OCI-LY3 (cell line): ENCODE results near the gene MARCKSL1.

Experiments
- H2AFZ ChIP-seq: fragments of 200-600, 300-600 bp; shearing (Covaris generic); 2 replicates; pipeline ENCODE4 v1.6.0; 2014; ENCODE audit warnings: antibody characterized with exemption, low read depth, low read length
- H3K27ac ChIP-seq: fragments of 200-600, 300-600 bp; sonication (generic); 2 replicates; pipeline ENCODE4 v1.5.1; 2014; ENCODE audit warnings: mild to moderate bottlenecking, low read length, moderate library complexity, mixed read lengths
- H3K27me3 ChIP-seq: fragments of 200-600, 300-600 bp; sonication (generic); 2 replicates; pipeline ENCODE4 v1.6.1; 2014; ENCODE audit warnings: low read depth, low read length, mixed read lengths
- H3K36me3 ChIP-seq: fragments of 200-600, 300-600 bp; sonication (generic); replicated peaks from 2 replicates; pipeline ENCODE3; 2014; ENCODE audit warnings: low read depth, low read length, mixed read lengths
- H3K4me1 ChIP-seq: fragments of 300-600, 200-600 bp; sonication (generic); 2 replicates; pipeline ENCODE4 v1.6.1; 2014; ENCODE audit warnings: low read length, mixed read lengths
- H3K4me2 ChIP-seq: fragments of 200-600, 300-600 bp; sonication (generic); 2 replicates; pipeline ENCODE4 v1.6.1; 2014; ENCODE audit warnings: low read length, mixed read lengths
- H3K4me3 ChIP-seq: fragments of 300-600, 200-600 bp; sonication (generic); 2 replicates; pipeline ENCODE4 v1.5.1; 2014; ENCODE audit warnings: antibody characterized with exemption, mild to moderate bottlenecking, low read length, moderate library complexity
- H3K79me2 ChIP-seq: fragments of 300-600, 200-600 bp; shearing (Covaris generic); 2 replicates; pipeline ENCODE4 v1.6.1; 2014; ENCODE audit warnings: mild to moderate bottlenecking, low read length, mixed read lengths
- H3K9ac ChIP-seq: fragments of 300-600, 200-600 bp; shearing (Covaris generic); 2 replicates; pipeline ENCODE4 v1.6.0; 2014; ENCODE audit warnings: mild to moderate bottlenecking, low read length, moderate library complexity
- H3K9me3 ChIP-seq: fragments of 200-600, 300-600 bp; shearing (Covaris generic); 2 replicates; pipeline ENCODE4 v1.6.1; 2014; ENCODE audit warnings: low read length, mixed read lengths; ENCODE audit not compliant: insufficient read depth
- H4K20me1 ChIP-seq: fragments of 200-600, 300-600 bp; sonication (generic); 2 replicates; pipeline ENCODE4 v1.6.1; 2016; ENCODE audit warnings: low read length, mixed read lengths; ENCODE audit not compliant: insufficient read depth
- EZH2phosphoT487 ChIP-seq: fragments of 200-600 bp; shearing (Covaris generic); IDR thresholded peaks from 2 replicates; pipeline ENCODE4 v1.6.1; 2018; ENCODE audit warnings: antibody characterized with exemption, mixed run types, low read depth
- TF ChIP-seq, protein P1 (sequence below): fragments of 200-600, 300-600 bp; sonication (generic); IDR thresholded peaks from 2 replicates; pipeline ENCODE4 v1.5.1; 2014; ENCODE audit warnings: antibody characterized with exemption, low read length, low read depth

MARCKSL1 gene

GRCh38 chr1:32373996-32374592 is 38.1 kb upstream of the MARCKSL1 start:
- Histone ChIP-seq H3K79me2 (no peaks in the 10 kb centered on the region), H3K9me3 (no peaks in the 10 kb centered on the region), H2AFZ (no peak overlapping the region), H3K36me3 (peaks cover 5% of the 10 kb centered on the region), H3K4me3 (no peak overlapping the region), H3K27me3 (no peaks in the 10 kb centered on the region), H3K9ac (no peak overlapping the region), H3K27ac (no peak overlapping the region), H4K20me1 (no peaks in the 10 kb centered on the region), H3K4me1 (no peaks in the 10 kb centered on the region), H3K4me2 (no peak overlapping the region)
- TF ChIP-seq EZH2phosphoT487 = no peak
- TF ChIP-seq, protein P1, sequence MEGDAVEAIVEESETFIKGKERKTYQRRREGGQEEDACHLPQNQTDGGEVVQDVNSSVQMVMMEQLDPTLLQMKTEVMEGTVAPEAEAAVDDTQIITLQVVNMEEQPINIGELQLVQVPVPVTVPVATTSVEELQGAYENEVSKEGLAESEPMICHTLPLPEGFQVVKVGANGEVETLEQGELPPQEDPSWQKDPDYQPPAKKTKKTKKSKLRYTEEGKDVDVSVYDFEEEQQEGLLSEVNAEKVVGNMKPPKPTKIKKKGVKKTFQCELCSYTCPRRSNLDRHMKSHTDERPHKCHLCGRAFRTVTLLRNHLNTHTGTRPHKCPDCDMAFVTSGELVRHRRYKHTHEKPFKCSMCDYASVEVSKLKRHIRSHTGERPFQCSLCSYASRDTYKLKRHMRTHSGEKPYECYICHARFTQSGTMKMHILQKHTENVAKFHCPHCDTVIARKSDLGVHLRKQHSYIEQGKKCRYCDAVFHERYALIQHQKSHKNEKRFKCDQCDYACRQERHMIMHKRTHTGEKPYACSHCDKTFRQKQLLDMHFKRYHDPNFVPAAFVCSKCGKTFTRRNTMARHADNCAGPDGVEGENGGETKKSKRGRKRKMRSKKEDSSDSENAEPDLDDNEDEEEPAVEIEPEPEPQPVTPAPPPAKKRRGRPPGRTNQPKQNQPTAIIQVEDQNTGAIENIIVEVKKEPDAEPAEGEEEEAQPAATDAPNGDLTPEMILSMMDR = no peak

GRCh38 chr1:32372149-32372756 is 36.2 kb upstream of the MARCKSL1 start:
- no peak overlapping the region for H3K9ac ChIP-seq
- TF ChIP-seq, protein P1 = no peak
- TF ChIP-seq EZH2phosphoT487 = no peak
- no peaks in the 10 kb centered on the region for H4K20me1 ChIP-seq
- no peak overlapping the region for H3K4me3 ChIP-seq
- H2AFZ ChIP-seq = no peak overlapping the region
- H3K27ac ChIP-seq = no peak overlapping the region
- no peak overlapping the region for H3K4me2 ChIP-seq
- no peaks in the 10 kb centered on the region for H3K9me3 ChIP-seq
- H3K36me3 ChIP-seq = peaks cover 9% of the 10 kb centered on the region
- no peaks in the 10 kb centered on the region for H3K4me1 ChIP-seq
- H3K27me3 ChIP-seq = no peaks in the 10 kb centered on the region
- no peaks in the 10 kb centered on the region for H3K79me2 ChIP-seq

DNA sequence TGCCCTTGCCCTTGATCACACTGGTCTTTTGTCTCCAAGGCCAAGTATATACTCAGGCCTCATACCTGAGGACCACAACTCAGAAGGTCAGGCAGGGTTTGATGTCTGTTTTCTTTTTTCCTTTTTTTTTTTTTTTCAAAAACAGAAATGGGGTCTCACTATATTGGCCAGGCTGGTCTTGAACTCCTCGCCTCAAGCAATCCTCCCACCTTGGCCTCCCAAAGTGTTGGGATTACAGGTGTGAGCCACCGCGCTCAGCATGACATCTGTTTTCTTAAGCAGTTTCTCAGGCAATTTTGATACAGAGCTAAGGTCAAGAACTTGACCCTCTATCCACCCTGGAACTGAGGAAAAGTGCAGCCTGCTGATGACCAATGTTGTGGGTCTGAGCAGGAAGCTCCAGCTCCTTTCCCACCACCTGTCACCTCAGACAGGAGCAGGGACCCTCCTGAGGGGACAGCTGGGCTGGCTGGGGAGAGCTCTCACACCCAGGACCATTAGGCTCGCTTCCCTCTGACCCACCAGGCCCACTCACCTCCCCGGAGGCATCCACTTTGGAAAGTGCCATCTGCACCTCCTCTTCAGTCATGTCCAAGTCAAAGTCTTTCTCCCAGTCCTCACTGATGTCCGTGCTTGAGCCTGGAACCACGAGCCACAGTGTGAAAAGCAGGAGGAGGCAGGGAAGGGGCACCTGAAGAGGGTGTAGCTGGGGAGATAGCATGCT is 32.0 kb upstream of the MARCKSL1 start:
- H3K4me1 ChIP-seq = no peaks in the 10 kb centered on the region
- no peak overlapping the region for H3K27ac ChIP-seq
- TF ChIP-seq EZH2phosphoT487 = no peak
- TF ChIP-seq, protein P1 = no peak
- H3K36me3 ChIP-seq = peaks cover 7% of the 10 kb centered on the region
- H3K79me2 ChIP-seq = no peaks in the 10 kb centered on the region
- H3K9me3 ChIP-seq = no peaks in the 10 kb centered on the region
- no peak overlapping the region for H3K4me3 ChIP-seq
- H3K27me3 ChIP-seq = no peaks in the 10 kb centered on the region
- H3K9ac ChIP-seq = no peak overlapping the region
- H3K4me2 ChIP-seq = no peak overlapping the region
- H2AFZ ChIP-seq = no peak overlapping the region
- H4K20me1 ChIP-seq = no peaks in the 10 kb centered on the region

DNA sequence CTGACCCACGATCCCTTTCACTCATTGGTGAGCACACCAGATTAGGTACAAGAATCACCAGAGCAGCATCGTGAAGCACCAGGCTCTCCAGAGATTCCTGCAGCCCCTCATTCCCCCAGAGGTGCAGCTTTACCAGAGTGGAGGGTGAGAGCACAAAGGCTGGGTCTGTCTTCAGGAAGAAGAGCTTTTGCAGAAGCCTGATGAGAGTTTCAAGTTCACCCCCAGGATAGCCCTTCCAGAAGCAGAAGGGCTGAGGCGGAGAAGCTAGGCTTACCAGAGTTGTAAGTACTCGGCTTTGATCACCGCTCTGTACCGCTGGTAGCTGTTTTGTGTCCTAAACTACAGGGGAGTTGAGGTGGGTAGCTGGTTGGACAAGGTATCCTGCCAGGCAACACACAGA is 29.4 kb upstream of the MARCKSL1 start:
- Histone ChIP-seq H3K27ac (no peak overlapping the region), H2AFZ (no peak overlapping the region), H3K9me3 (no peaks in the 10 kb centered on the region), H4K20me1 (no peaks in the 10 kb centered on the region), H3K36me3 (peaks cover 7% of the 10 kb centered on the region), H3K9ac (no peak overlapping the region), H3K4me3 (no peak overlapping the region), H3K27me3 (no peaks in the 10 kb centered on the region), H3K79me2 (no peaks in the 10 kb centered on the region), H3K4me2 (no peak overlapping the region), H3K4me1 (no peaks in the 10 kb centered on the region)
- TF ChIP-seq, protein P1 = no peak
